ENCODE data around the gene STBD1. TPM values are rescaled to one million over a fixed set of nuclear protein-coding genes. Genes with fewer than 3 reads are reported as not detected.
"Not testable (repeated sequence)": the region's sequence is repeated elsewhere in the genome, so short reads cannot be mapped to it uniquely, and the experiment has no call there.

The STBD1 gene
- total RNA-seq, 1 donor from 2014 or later, result 7.4 TPM

GRCh38 chr4:76279462-76279861 is 27.1 kb upstream of the STBD1 start:
- no peak for TF ChIP-seq CTCF (IDR thresholded peaks at IDR 0.05; ENCODE audit: insufficient read depth, low read length, poor library complexity, severe bottlenecking)
- Histone ChIP-seq H3K36me3 (ENCODE audit: control insufficient read depth, insufficient read depth, low read length) (no peaks in the 10 kb centered on the region), H3K4me3 (ENCODE audit: low read depth, low read length) (no peak overlapping the region), H3K27me3 (ENCODE audit: control insufficient read depth, insufficient read depth, low read length) (no peaks in the 10 kb centered on the region)
- no peak for DNase-seq (ENCODE audit: low read depth)

- no peak for TF ChIP-seq CTCF (IDR thresholded peaks at IDR 0.05; ENCODE audit: insufficient read depth, low read length, poor library complexity, severe bottlenecking)
- Histone ChIP-seq H3K4me3 (ENCODE audit: low read depth, low read length) (no peak overlapping the region), H3K36me3 (ENCODE audit: control insufficient read depth, insufficient read depth, low read length) (no peaks in the 10 kb centered on the region), H3K27me3 (ENCODE audit: control insufficient read depth, insufficient read depth, low read length) (no peaks in the 10 kb centered on the region)
- DNase-seq (ENCODE audit: low read depth), result no peak
Measured at GRCh38 chr4:76280488-76281441, 25.8 kb upstream of the STBD1 start.

GRCh38 chr4:76281594-76281993 is 24.9 kb upstream of the STBD1 start:
- DNase-seq (ENCODE audit: low read depth); H3K4me3 ChIP-seq (ENCODE audit: low read depth, low read length); H3K36me3 ChIP-seq (ENCODE audit: control insufficient read depth, insufficient read depth, low read length); H3K27me3 ChIP-seq (ENCODE audit: control insufficient read depth, insufficient read depth, low read length): not testable (repeated sequence)

- TF ChIP-seq CTCF (IDR thresholded peaks at IDR 0.05; ENCODE audit: insufficient read depth, low read length, poor library complexity, severe bottlenecking), result no peak
- no peaks in the 10 kb centered on the region for H3K36me3 ChIP-seq (ENCODE audit: control insufficient read depth, insufficient read depth, low read length)
- DNase-seq (ENCODE audit: low read depth), result no peak
- H3K4me3 ChIP-seq (ENCODE audit: low read depth, low read length), result no peak overlapping the region
- H3K27me3 ChIP-seq (ENCODE audit: control insufficient read depth, insufficient read depth, low read length), result no peaks in the 10 kb centered on the region
Measured at GRCh38 chr4:76282941-76283689, 23.4 kb upstream of the STBD1 start.

- H3K27me3 ChIP-seq (ENCODE audit: control insufficient read depth, insufficient read depth, low read length), result no peaks in the 10 kb centered on the region
- H3K4me3 ChIP-seq (ENCODE audit: low read depth, low read length), result no peak overlapping the region
- DNase-seq (ENCODE audit: low read depth), result no peak
- no peaks in the 10 kb centered on the region for H3K36me3 ChIP-seq (ENCODE audit: control insufficient read depth, insufficient read depth, low read length)
- no peak for TF ChIP-seq CTCF (IDR thresholded peaks at IDR 0.05; ENCODE audit: insufficient read depth, low read length, poor library complexity, severe bottlenecking)
Measured at GRCh38 chr4:76283900-76284299, 22.6 kb upstream of the STBD1 start.

GRCh38 chr4:76287811-76288210 is 18.7 kb upstream of the STBD1 start:
- H3K27me3 ChIP-seq (ENCODE audit: control insufficient read depth, insufficient read depth, low read length); H3K4me3 ChIP-seq (ENCODE audit: low read depth, low read length); H3K36me3 ChIP-seq (ENCODE audit: control insufficient read depth, insufficient read depth, low read length); DNase-seq (ENCODE audit: low read depth): not testable (repeated sequence)
